Measurements from ENCODE around the gene CHAC1.
A peak's percentile ranks its signal among the peaks of the same experiment; 100 is the strongest.
"Not testable (repeated sequence)": the region's sequence is repeated elsewhere in the genome, so short reads cannot be mapped to it uniquely, and the experiment has no call there.

The CHAC1 gene

GRCh38 chr15:40938536-40938870, 14.8 kb upstream of the CHAC1 start:
- DNase-seq (ENCODE audit: low read depth) = no peak

GRCh38 chr15:40940296-40940801, 12.9 kb upstream of the CHAC1 start:
- DNase-seq (ENCODE audit: low read depth) = no peak

- no peak for DNase-seq (ENCODE audit: low read depth)
These were observed 12.2 kb upstream of the CHAC1 start for GRCh38 chr15:40941068-40941527.

- peak; percentile 56 for DNase-seq (ENCODE audit: low read depth)
These were observed 11.5 kb upstream of the CHAC1 start for GRCh38 chr15:40941528-40942336.

GRCh38 chr15:40942337-40942854, 10.9 kb upstream of the CHAC1 start:
- DNase-seq (ENCODE audit: low read depth) = no peak

GRCh38 chr15:40942878-40943277, 10.4 kb upstream of the CHAC1 start:
- DNase-seq (ENCODE audit: low read depth) = no peak

- no peak for DNase-seq (ENCODE audit: low read depth)
These were observed 9.4 kb upstream of the CHAC1 start for GRCh38 chr15:40943764-40944365.

GRCh38 chr15:40944510-40945296, 8.6 kb upstream of the CHAC1 start:
- no peak for DNase-seq (ENCODE audit: low read depth)

GRCh38 chr15:40948706-40949473, 4.4 kb upstream of the CHAC1 start:
- no peak for DNase-seq (ENCODE audit: low read depth)

- DNase-seq (ENCODE audit: low read depth) = no peak
These were observed 3.5 kb upstream of the CHAC1 start for GRCh38 chr15:40949756-40950207.

GRCh38 chr15:40951764-40952163, 1.5 kb upstream of the CHAC1 start:
- DNase-seq (ENCODE audit: low read depth) = no peak

- DNase-seq (ENCODE audit: low read depth) = no peak
These were observed 870 bp upstream of the CHAC1 start for GRCh38 chr15:40952301-40952900.

- DNase-seq (ENCODE audit: low read depth) = no peak
These were observed 423 bp downstream of the CHAC1 start for GRCh38 chr15:40953713-40954074.

- DNase-seq (ENCODE audit: low read depth) = not testable (repeated sequence)
These were observed 1.0 kb downstream of the CHAC1 start for GRCh38 chr15:40954158-40954848.

GRCh38 chr15:40955141-40955903, 2.1 kb downstream of the CHAC1 start:
- no peak for DNase-seq (ENCODE audit: low read depth)

GRCh38 chr15:40955930-40956540, 2.8 kb downstream of the CHAC1 start:
- DNase-seq (ENCODE audit: low read depth) = no peak

- DNase-seq (ENCODE audit: low read depth) = no peak
These were observed 3.3 kb downstream of the CHAC1 start for GRCh38 chr15:40956541-40956982.

GRCh38 chr15:40957041-40957555, 3.8 kb downstream of the CHAC1 start:
- DNase-seq (ENCODE audit: low read depth) = no peak

- no peak for DNase-seq (ENCODE audit: low read depth)
These were observed 4.3 kb downstream of the CHAC1 start for GRCh38 chr15:40957581-40958051.
